Measurements from ENCODE around the gene PAM16. TPM values are rescaled to one million over a fixed set of nuclear protein-coding genes. Genes with fewer than 3 reads are reported as not detected.

Gene PAM16
- total and polyA plus RNA-seq, 9 of the 15 experiments (the other 6 are each of a cell fraction or from before 2014, with no cell fraction given), result 38.7 to 273 (median 79.3) TPM

- no peak for TF ChIP-seq ZBTB49 (CRISPR knock-in tag; IDR thresholded peaks at IDR 0.05; ENCODE audit: borderline replicate concordance)
- no peak for TF ChIP-seq MXI1 (IDR thresholded peaks at IDR 0.05; ENCODE audit: low read depth, low read length)
- no peak for TF ChIP-seq E2F6 (IDR thresholded peaks at IDR 0.05; ENCODE audit: borderline replicate concordance in 1 of 2, extremely low read depth in 1 of 2, insufficient read depth in 1 of 2, insufficient read length in 1 of 2, low read depth in 1 of 2, low read length in 1 of 2, poor library complexity in 1 of 2, severe bottlenecking in 1 of 2)
- TF ChIP-seq RBM15 (IDR thresholded peaks at IDR 0.05; ENCODE audit: insufficient read depth, low read length), result no peak
- TF ChIP-seq ATF4 (CRISPR knock-in tag; IDR thresholded peaks at IDR 0.05), result no peak
Measured at GRCh38 chr16:4378999-4379690, 28.0 kb upstream of the PAM16 start (continued).

All from K562 (cell line).